ENCODE measurements around the gene MFAP2. TPM values are rescaled to one million over a fixed set of nuclear protein-coding genes. Genes with fewer than 3 reads are reported as not detected.

MFAP2 gene
- total RNA-seq, 2 donors from 2014 or later, result 120 to 170 TPM

DNA sequence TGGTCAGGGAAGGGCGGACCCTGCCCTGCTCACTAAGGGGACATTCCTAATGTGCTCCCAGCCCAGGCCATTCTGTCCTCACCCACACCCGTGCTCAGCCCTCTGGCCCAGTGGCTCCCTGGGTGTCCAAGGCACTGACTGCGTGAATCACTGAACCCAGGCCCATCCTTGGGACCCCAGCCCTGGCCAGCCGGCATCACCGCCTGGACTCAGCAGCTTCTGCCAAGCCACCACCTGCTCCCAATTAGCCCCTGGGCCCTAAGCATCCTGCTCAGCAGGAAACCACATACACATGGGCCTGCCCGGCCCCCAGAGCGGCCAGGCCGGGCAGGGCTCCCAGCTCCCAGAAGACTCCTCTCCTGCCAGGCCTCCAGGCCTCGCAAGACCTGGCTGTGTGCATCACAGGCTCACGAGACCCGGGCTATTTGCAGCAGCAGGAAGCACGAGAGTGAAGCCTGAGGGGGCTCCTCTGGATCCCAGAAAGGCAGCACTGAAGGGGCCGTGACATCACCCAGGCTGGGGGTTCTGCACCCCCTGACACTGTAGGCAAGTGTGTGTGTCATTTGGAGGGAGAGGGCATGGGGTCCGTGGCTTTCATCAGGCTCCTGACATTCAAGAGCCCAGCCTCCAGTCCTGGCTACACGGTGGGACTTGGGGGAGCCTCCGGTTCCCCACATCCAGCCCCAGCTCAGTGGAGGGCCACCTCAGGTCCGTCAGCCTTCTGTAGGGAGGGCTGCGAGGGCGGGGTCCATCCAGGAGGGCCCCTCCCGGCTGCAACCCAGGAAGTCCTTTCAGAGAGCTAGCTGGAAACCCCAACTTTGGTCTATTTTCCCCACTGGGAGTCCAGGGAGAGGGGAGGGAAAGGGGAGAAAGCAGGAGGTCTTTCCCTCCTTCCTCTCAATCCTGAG, 1.6 kb downstream of the MFAP2 start:
- no peaks in the 10 kb centered on the region for H3K27me3 Mint-ChIP-seq (ENCODE audit: insufficient read depth)
- H3K36me3 Mint-ChIP-seq (ENCODE audit: low read depth), result peaks cover 16% of the 10 kb centered on the region
- TF ChIP-seq CTCF (conservative IDR thresholded peaks at IDR 0.05), result no peak
- DNase-seq, result no peak
- H3K4me3 Mint-ChIP-seq, result peak overlapping the region; percentile 74
- H3K4me1 Mint-ChIP-seq, result peaks cover 3% of the 10 kb centered on the region
- Histone ChIP-seq H3K27me3 (ENCODE audit: control insufficient read depth, insufficient read depth, low read length, poor library complexity, severe bottlenecking) (no peaks in the 10 kb centered on the region), H3K4me1 (ENCODE audit: control insufficient read depth, insufficient read depth, low read length) (peaks cover 7% of the 10 kb centered on the region), H3K9ac (ENCODE audit: extremely low read depth, low read length, poor library complexity, severe bottlenecking) (peak overlapping the region; percentile 87), H3K36me3 (ENCODE audit: control insufficient read depth, insufficient read depth, low read length) (peaks cover 23% of the 10 kb centered on the region), H3K4me3 (ENCODE audit: low read length) (peak overlapping the region; percentile 92), H3K27ac (ENCODE audit: low read depth, low read length) (peak overlapping the region; percentile 32), H3K9me3 (ENCODE audit: control insufficient read depth, low read length) (no peaks in the 10 kb centered on the region)
- no peaks in the 10 kb centered on the region for H3K9me3 Mint-ChIP-seq
- 63 to 66% methylated on average over 11 to 20 of the region's 20 CpGs for WGBS, 2 experiments (ENCODE audit: insufficient coverage in 1 of 2, insufficient read length in 1 of 2)
- no peak overlapping the region for H3K27ac Mint-ChIP-seq

GRCh38 chr1:16978139-16978538, 2.3 kb downstream of the MFAP2 start:
- H3K9ac ChIP-seq (ENCODE audit: extremely low read depth, low read length, poor library complexity, severe bottlenecking), result no peak overlapping the region
- Mint-ChIP-seq H3K27me3 (ENCODE audit: insufficient read depth) (no peaks in the 10 kb centered on the region), H3K9me3 (no peaks in the 10 kb centered on the region), H3K4me3 (peak overlapping the region; percentile 74), H3K36me3 (ENCODE audit: low read depth) (peaks cover 20% of the 10 kb centered on the region), H3K4me1 (peaks cover 3% of the 10 kb centered on the region), H3K27ac (no peak overlapping the region)
- H3K4me1 ChIP-seq (ENCODE audit: control insufficient read depth, insufficient read depth, low read length), result peaks cover 7% of the 10 kb centered on the region
- H3K9me3 ChIP-seq (ENCODE audit: control insufficient read depth, low read length), result no peaks in the 10 kb centered on the region
- WGBS, 2 experiments (ENCODE audit: insufficient coverage in 1 of 2, insufficient read length in 1 of 2), result 86 to 95% methylated on average over 2 to 4 of the region's 4 CpGs
- H3K4me3 ChIP-seq (ENCODE audit: low read length), result peak overlapping the region; percentile 92
- DNase-seq, result no peak
- H3K27me3 ChIP-seq (ENCODE audit: control insufficient read depth, insufficient read depth, low read length, poor library complexity, severe bottlenecking), result no peaks in the 10 kb centered on the region
- TF ChIP-seq CTCF (conservative IDR thresholded peaks at IDR 0.05), result no peak
- H3K27ac ChIP-seq (ENCODE audit: low read depth, low read length), result peak overlapping the region; percentile 32
- peaks cover 28% of the 10 kb centered on the region for H3K36me3 ChIP-seq (ENCODE audit: control insufficient read depth, insufficient read depth, low read length)

GRCh38 chr1:16977377-16977776, 3.0 kb downstream of the MFAP2 start:
- Histone ChIP-seq H3K4me1 (ENCODE audit: control insufficient read depth, insufficient read depth, low read length) (peaks cover 7% of the 10 kb centered on the region), H3K4me3 (ENCODE audit: low read length) (no peak overlapping the region), H3K27ac (ENCODE audit: low read depth, low read length) (no peak overlapping the region), H3K9ac (ENCODE audit: extremely low read depth, low read length, poor library complexity, severe bottlenecking) (no peak overlapping the region), H3K36me3 (ENCODE audit: control insufficient read depth, insufficient read depth, low read length) (peaks cover 30% of the 10 kb centered on the region), H3K9me3 (ENCODE audit: control insufficient read depth, low read length) (no peaks in the 10 kb centered on the region), H3K27me3 (ENCODE audit: control insufficient read depth, insufficient read depth, low read length, poor library complexity, severe bottlenecking) (no peaks in the 10 kb centered on the region)
- Mint-ChIP-seq H3K27ac (no peak overlapping the region), H3K4me1 (peaks cover 3% of the 10 kb centered on the region), H3K4me3 (no peak overlapping the region), H3K36me3 (ENCODE audit: low read depth) (peaks cover 25% of the 10 kb centered on the region), H3K9me3 (no peaks in the 10 kb centered on the region), H3K27me3 (ENCODE audit: insufficient read depth) (no peaks in the 10 kb centered on the region)
- whole genome bisulfite sequencing, 2 experiments (ENCODE audit: insufficient coverage in 1 of 2, insufficient read length in 1 of 2), result 94% methylated on average over 4 to 5 of the region's 5 CpGs
- DNase-seq, result no peak
- no peak for TF ChIP-seq CTCF (conservative IDR thresholded peaks at IDR 0.05)

Data from endodermal cell (in vitro differentiated cells).